ENCODE data around the gene PDCD1. TPM values are rescaled to one million over a fixed set of nuclear protein-coding genes. Genes with fewer than 3 reads are reported as not detected.
A peak's percentile ranks its signal among the peaks of the same experiment; 100 is the strongest.

The PDCD1 gene
- total and polyA plus RNA-seq, 10 of the 15 experiments (the other 5 are each of a cell fraction or from before 2014, with no cell fraction given): 0.62 to 6.4 (median 2.9) TPM; not detected in 2

GRCh38 chr2:241812730-241813643 lies 45.7 kb downstream of the PDCD1 start:
- intact Hi-C loops (cut with micrococcal nuclease; ENCODE audit: unreplicated experiment): no loop called here
- DNase-seq (ENCODE audit: low read depth, low spot score): no peak
- H3K9ac ChIP-seq (ENCODE audit: control insufficient read depth, insufficient read depth, low read length): no peak overlapping the region
- POLR2A ChIA-PET: no interaction called here
- no peaks in the 10 kb centered on the region for H3K36me3 ChIP-seq (ENCODE audit: control insufficient read depth in 2 of 2, insufficient read depth in 2 of 2, low read length in 1 of 2)
- no peaks in the 10 kb centered on the region for H3K9me3 ChIP-seq (replicated peaks; ENCODE audit: control insufficient read depth, insufficient read depth, low read length)
- H3K27me3 ChIP-seq (replicated peaks in 1 of 2; ENCODE audit: control insufficient read depth in 2 of 2, insufficient read depth in 2 of 2, low read length in 1 of 2): no peaks in the 10 kb centered on the region
- in situ Hi-C loops (cut with MboI): no loop called here
- no peak overlapping the region for H2AFZ ChIP-seq (ENCODE audit: control insufficient read depth, low read depth, low read length)
- SMC1A ChIA-PET (ENCODE audit: uncharacterized antibody, unreplicated experiment): interaction anchor here (0.7 to 0.9 kb wide), 3 partner anchors 23 to 38 kb away, joined by 3 read pairs; no protein-coding TSS in a partner anchor
- no TSS peak for BruUV-seq (replicated peaks)
- CTCF ChIA-PET: interaction anchor here (1.0 kb wide), 2 partner anchors 24 to 65 kb away, joined by 3 read pairs; no protein-coding TSS in a partner anchor
- no peak overlapping the region for H3K4me3 ChIP-seq
- ATAC-seq: peak; percentile 4
- TF ChIP-seq SMARCA5 (IDR thresholded peaks at IDR 0.05): peak; percentile 86
- TF ChIP-seq RUNX3 (IDR thresholded peaks at IDR 0.05; ENCODE audit: low read length): no peak
- 0 out of 2 replicates have a peak, but pooled peaks have one; percentile 4 for TF ChIP-seq TCF12 (IDR thresholded peaks at IDR 0.05; ENCODE audit: low read depth, low read length)
- TF ChIP-seq MEF2A (IDR thresholded peaks at IDR 0.05; ENCODE audit: insufficient read depth, low read depth, low read length): no peak
- no peak for TF ChIP-seq MTA2 (IDR thresholded peaks at IDR 0.05; ENCODE audit: low read depth)
- no peak for TF ChIP-seq EZH2 (IDR thresholded peaks at IDR 0.05; ENCODE audit: borderline replicate concordance, control insufficient read depth, low read depth, low read length)
- peak; percentile 32 for TF ChIP-seq BCL3 (IDR thresholded peaks at IDR 0.05; ENCODE audit: borderline replicate concordance, insufficient read depth, low read depth, low read length, poor library complexity, severe bottlenecking)
- TF ChIP-seq SREBF2 (IDR thresholded peaks at IDR 0.05; ENCODE audit: low read length): no peak
- H3K4me2 ChIP-seq (ENCODE audit: control insufficient read depth, insufficient read depth): no peak overlapping the region
- RAD21 ChIA-PET (ENCODE audit: unreplicated experiment): interaction anchor here (1.9 kb wide), 1 partner anchor 17 kb away, joined by 4 read pairs; no protein-coding TSS in a partner anchor
- no peaks in the 10 kb centered on the region for H3K79me2 ChIP-seq (ENCODE audit: control insufficient read depth, insufficient read depth, low read length)
- peaks cover 7% of the 10 kb centered on the region for H3K4me1 ChIP-seq (ENCODE audit: control insufficient read depth, insufficient read depth, low read length)
- no peak overlapping the region for H3K27ac ChIP-seq (ENCODE audit: control insufficient read depth, insufficient read depth)
- FAIRE-seq: no peak
- 47% methylated on average over 33 of the region's 40 CpGs for WGBS (ENCODE audit: insufficient coverage, insufficient replicate concordance, low lambda C conversion rate, missing lambda C conversion rate)
- no peaks in the 10 kb centered on the region for H4K20me1 ChIP-seq (ENCODE audit: control insufficient read depth, insufficient read depth)
